Activated CD4-positive, alpha-beta memory T cell treated with anti-CD3 and anti-CD28 coated beads, Interleukin-2, amount 10 ng/mL, durations not matched to agents 7 days and 5 days (primary cell): ENCODE measurements around the gene NAAA. TPM values are rescaled to one million over a fixed set of nuclear protein-coding genes. Genes with fewer than 3 reads are reported as not detected.
"Not testable (repeated sequence)": the region's sequence is repeated elsewhere in the genome, so short reads cannot be mapped to it uniquely, and the experiment has no call there.

ENCODE experiments used
- CTCF ChIA-PET: fragments of 350-600 bp; sonication (Branson Sonifier 250); formaldehyde crosslinking; loops from one replicate; lab custom pipeline; 2021; ENCODE audit warnings: antibody characterized with exemption, inconsistent platforms; lab: Charles Lee
- POLR2A ChIA-PET: fragments of 350-600 bp; sonication (Branson Sonifier 250); formaldehyde crosslinking; loops from one replicate; lab custom pipeline; 2021; ENCODE audit warnings: antibody characterized with exemption; lab: Charles Lee
- DNase-seq: peaks from one replicate; pipeline ENCODE4 v3.0.0-alpha.2; 2020
- H3K27ac Mint-ChIP-seq: one replicate; pipeline ENCODE4 v1.8.0; 2021; ENCODE audit warnings: mild to moderate bottlenecking, mixed read lengths
- H3K27me3 Mint-ChIP-seq: one replicate; pipeline ENCODE4 v1.8.0; 2021; ENCODE audit warnings: mixed read lengths
- H3K36me3 Mint-ChIP-seq: one replicate; pipeline ENCODE4 v1.8.0; 2021; ENCODE audit warnings: low read depth, mixed read lengths
- H3K4me1 Mint-ChIP-seq: one replicate; pipeline ENCODE4 v1.8.0; 2021; ENCODE audit warnings: mixed read lengths
- H3K4me3 Mint-ChIP-seq: one replicate; pipeline ENCODE4 v1.8.0; 2021; ENCODE audit warnings: mild to moderate bottlenecking, mixed read lengths
- H3K9me3 Mint-ChIP-seq: one replicate; pipeline ENCODE4 v1.8.0; 2021; ENCODE audit warnings: mixed read lengths
- total RNA-seq, 2 experiments: library from RNA; stranded (reverse); gene quantifications; one replicate each; pipeline ENCODE4 v1.2.3, GENCODE V29; 2021

NAAA gene
- total RNA-seq, 2 experiments from 2014 or later: 38.7 to 39.3 TPM

DNA sequence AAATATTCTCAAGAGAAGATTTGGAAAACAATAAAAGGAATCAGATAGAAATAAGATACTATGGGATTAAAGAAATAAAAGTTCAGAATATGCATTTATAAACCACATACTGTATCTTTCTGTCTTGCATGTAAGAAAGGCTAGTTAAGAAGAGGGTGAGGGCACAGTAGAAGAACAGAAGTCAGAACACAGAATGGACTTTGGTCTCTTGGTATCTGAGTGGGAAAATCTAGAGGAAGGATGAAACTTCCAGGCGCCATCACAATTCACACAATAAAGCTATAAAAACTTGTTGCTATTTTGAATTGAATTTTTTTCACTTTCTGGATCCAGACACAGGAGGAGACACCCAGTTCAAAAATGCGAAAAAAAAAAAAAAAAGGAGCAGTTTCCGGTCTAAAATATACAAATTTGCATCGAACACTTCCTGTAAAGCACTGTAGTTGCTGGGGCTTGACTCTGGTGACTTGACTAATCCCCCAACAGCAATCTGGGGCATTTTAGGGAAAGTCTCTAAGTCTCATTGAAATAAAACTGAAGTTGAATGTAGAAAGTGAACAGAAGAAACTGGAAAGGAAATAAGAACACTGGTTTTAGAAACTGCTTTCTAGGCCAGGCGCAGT, 8.1 kb upstream of the NAAA start:
- Mint-ChIP-seq H3K9me3 (no peaks in the 10 kb centered on the region), H3K4me3 (no peak overlapping the region), H3K27ac (no peak overlapping the region), H3K4me1 (peaks cover 11% of the 10 kb centered on the region), H3K27me3 (no peaks in the 10 kb centered on the region), H3K36me3 (peaks cover 45% of the 10 kb centered on the region)
- ChIA-PET CTCF (interaction anchor here (1.0 to 1.2 kb wide), 2 partner anchors 8 to 47 kb away, joined by 3 read pairs; partner anchors contain the start of gene NAAA), POLR2A (interaction anchor here (0.5 kb wide), 1 partner anchor 30 kb away, joined by 3 read pairs; no protein-coding TSS in a partner anchor)
- no peak for DNase-seq

- Mint-ChIP-seq H3K4me1 (peaks cover 32% of the 10 kb centered on the region), H3K27me3 (no peaks in the 10 kb centered on the region), H3K4me3 (peak overlapping the region; percentile 99), H3K27ac (peak overlapping the region; percentile 94), H3K36me3 (peaks cover 23% of the 10 kb centered on the region), H3K9me3 (no peaks in the 10 kb centered on the region)
- POLR2A ChIA-PET: interaction anchor here (0.6 to 3.5 kb wide), 30 partner anchors 10 to 426 kb away, joined by 3 to 26 read pairs (median 6); partner anchors contain the start of genes G3BP2, NUP54, RCHY1 and SCARB2
- CTCF ChIA-PET: interaction anchor here (0.9 to 5.0 kb wide), 8 partner anchors 9 to 56 kb away, joined by 3 to 21 read pairs (median 4); partner anchors contain the start of gene SDAD1
- DNase-seq: peak; percentile 84
These were observed 722 bp downstream of the NAAA start for GRCh38 chr4:75939890-75940691.

- H3K27ac Mint-ChIP-seq: no peak overlapping the region
- no peaks in the 10 kb centered on the region for H3K9me3 Mint-ChIP-seq
- no peaks in the 10 kb centered on the region for H3K27me3 Mint-ChIP-seq
- peaks cover 33% of the 10 kb centered on the region for H3K36me3 Mint-ChIP-seq
- no peak overlapping the region for H3K4me3 Mint-ChIP-seq
- peaks cover 31% of the 10 kb centered on the region for H3K4me1 Mint-ChIP-seq
- DNase-seq: no peak
- POLR2A ChIA-PET: no interaction called here
- CTCF ChIA-PET: no interaction called here
These were observed 5.2 kb downstream of the NAAA start for GRCh38 chr4:75935628-75936027.

DNA sequence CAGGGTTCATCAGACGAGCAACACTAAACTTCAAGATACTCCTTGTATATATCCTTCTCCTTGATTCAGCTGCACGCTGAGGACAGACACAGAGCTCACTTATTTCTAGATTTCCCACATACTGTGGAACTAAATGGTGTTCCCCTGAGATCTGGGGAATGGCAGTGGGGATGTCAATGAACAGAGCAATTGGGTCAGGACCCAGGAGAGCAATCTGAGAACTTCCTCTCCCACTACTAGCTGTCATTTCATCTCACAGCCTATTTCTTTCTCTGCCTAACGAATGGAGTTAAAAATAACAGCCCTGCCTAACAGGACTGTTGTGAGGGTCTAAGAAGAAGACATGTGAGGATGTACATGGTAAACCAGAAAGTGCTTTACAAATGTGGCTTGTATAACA, 10.7 kb downstream of the NAAA start:
- POLR2A ChIA-PET: interaction anchor here (2.5 kb wide), 1 partner anchor 10 kb away, joined by 15 read pairs; the partner anchor contains the start of gene NAAA

DNA sequence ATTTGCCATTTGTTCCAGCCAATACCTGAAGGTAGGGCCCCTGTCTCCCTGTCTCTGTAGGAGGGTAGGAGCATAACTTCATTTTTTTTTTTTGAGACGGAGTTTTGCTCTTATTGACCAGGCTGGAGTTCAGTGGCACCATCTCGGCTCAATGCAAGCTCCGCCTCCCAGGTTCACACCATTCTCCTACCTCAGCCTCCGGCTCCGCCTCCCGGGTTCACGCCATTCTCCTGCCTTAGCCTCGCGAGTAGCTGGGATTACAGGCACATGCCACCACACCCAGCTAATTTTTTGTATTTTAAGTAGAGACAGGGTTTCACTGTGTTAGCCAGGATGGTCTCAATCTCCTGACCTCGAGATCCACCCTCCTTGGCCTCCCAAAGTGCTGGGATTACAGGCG, 15.9 kb downstream of the NAAA start:
- ChIA-PET CTCF (interaction anchor here (0.8 to 1.6 kb wide), 3 partner anchors 9 to 29 kb away, joined by 3 to 6 read pairs (median 3); no protein-coding TSS in a partner anchor), POLR2A (interaction anchor here (2.3 kb wide), 1 partner anchor 15 kb away, joined by 7 read pairs; no protein-coding TSS in a partner anchor)
- not testable (repeated sequence) for H3K4me1 Mint-ChIP-seq, DNase-seq, H3K9me3 Mint-ChIP-seq, H3K27ac Mint-ChIP-seq, H3K27me3 Mint-ChIP-seq, H3K4me3 Mint-ChIP-seq
- H3K36me3 Mint-ChIP-seq: peaks cover 51% of the 10 kb centered on the region

More for the DNA sequence above, 10.7 kb downstream of the NAAA start:
- DNase-seq: no peak
- no peaks in the 10 kb centered on the region for H3K4me1 Mint-ChIP-seq
- CTCF ChIA-PET: interaction anchor here (1.3 to 2.1 kb wide), 2 partner anchors 11 to 14 kb away, joined by 3 to 6 read pairs; partner anchors contain the start of gene NAAA
- no peaks in the 10 kb centered on the region for H3K9me3 Mint-ChIP-seq
- no peak overlapping the region for H3K27ac Mint-ChIP-seq
- no peak overlapping the region for H3K4me3 Mint-ChIP-seq
- peaks cover 40% of the 10 kb centered on the region for H3K36me3 Mint-ChIP-seq
- no peaks in the 10 kb centered on the region for H3K27me3 Mint-ChIP-seq

DNA sequence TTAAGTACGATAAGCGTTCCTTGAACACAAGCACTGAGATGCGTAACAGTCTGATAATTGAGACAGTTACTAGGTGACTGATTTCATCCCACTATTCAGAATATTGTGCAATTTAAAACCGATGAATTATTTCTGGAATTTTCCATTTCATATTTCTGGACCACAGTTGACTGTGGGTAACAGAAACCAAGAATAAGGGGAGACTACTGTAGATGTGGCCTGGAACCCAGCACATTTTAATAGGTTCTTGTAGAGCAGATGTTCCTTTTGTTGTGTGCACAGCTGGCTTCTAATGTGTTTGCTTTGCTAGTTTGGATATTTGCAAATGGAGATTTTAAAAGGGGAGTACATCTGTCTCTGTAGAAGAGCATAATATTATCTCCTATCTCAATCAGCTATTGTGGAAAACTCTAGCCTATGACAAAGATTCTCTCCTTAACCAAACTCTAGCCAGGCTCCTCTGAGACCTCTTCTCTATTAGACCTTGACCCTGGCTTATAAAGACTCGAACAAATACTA, 16.4 kb downstream of the NAAA start:
- peaks cover 50% of the 10 kb centered on the region for H3K36me3 Mint-ChIP-seq
- H3K9me3 Mint-ChIP-seq: no peaks in the 10 kb centered on the region
- no peak for DNase-seq
- H3K4me1 Mint-ChIP-seq: no peaks in the 10 kb centered on the region
- ChIA-PET CTCF (interaction anchor here (1.1 to 1.6 kb wide), 2 partner anchors 9 to 29 kb away, joined by 3 to 6 read pairs; no protein-coding TSS in a partner anchor), POLR2A (interaction anchor here (2.3 kb wide), 1 partner anchor 15 kb away, joined by 7 read pairs; no protein-coding TSS in a partner anchor)
- no peak overlapping the region for H3K4me3 Mint-ChIP-seq
- H3K27ac Mint-ChIP-seq: no peak overlapping the region
- no peaks in the 10 kb centered on the region for H3K27me3 Mint-ChIP-seq

DNA sequence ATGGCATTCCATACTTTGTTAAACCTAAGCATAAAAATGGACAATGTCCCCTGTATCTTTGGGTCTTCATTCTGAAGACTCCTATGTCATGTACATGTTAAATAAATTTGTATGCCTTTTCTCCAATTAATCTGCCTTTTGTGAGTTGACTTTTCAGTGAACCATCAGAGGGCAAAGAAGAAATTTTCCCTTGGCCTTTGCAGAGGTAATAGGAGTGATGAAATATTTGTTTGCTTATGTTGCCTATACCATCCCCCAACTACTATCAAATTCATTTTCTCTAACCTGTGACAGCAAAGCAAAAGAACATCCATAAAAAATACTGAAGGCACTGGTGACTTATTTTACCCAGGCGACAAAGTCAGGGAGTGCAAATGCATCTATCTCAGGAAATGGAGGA, 18.2 kb downstream of the NAAA start:
- ChIA-PET CTCF (interaction anchor here (0.6 kb wide), 1 partner anchor 9 kb away, joined by 3 read pairs; no protein-coding TSS in a partner anchor), POLR2A (interaction anchor here (1.7 kb wide), 1 partner anchor 17 kb away, joined by 6 read pairs; no protein-coding TSS in a partner anchor)
- Mint-ChIP-seq H3K9me3 (no peaks in the 10 kb centered on the region), H3K27me3 (no peaks in the 10 kb centered on the region), H3K4me1 (no peaks in the 10 kb centered on the region), H3K4me3 (no peak overlapping the region), H3K36me3 (peaks cover 43% of the 10 kb centered on the region), H3K27ac (no peak overlapping the region)
- no peak for DNase-seq

DNA sequence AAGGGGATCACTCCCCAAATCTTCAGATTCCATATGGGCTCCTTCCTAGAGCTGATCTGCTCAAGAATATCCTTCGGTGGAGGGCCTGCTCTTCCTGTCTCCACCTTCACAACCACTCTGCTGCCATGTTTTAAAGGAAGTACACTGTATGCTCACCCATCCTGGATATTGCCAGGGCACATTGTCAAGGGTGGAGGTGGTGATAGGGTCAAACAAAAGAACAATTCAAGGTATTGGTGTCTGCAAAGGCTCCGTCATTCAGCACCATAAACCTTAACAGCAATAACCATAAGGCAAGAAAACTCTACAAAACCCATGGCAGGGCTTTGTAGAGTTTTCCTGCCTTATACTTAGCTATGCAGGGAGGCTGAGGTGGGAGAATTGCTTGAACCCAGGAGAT, 18.9 kb downstream of the NAAA start:
- POLR2A ChIA-PET: interaction anchor here (1.7 kb wide), 1 partner anchor 18 kb away, joined by 6 read pairs; no protein-coding TSS in a partner anchor
- H3K4me1 Mint-ChIP-seq: no peaks in the 10 kb centered on the region

DNA sequence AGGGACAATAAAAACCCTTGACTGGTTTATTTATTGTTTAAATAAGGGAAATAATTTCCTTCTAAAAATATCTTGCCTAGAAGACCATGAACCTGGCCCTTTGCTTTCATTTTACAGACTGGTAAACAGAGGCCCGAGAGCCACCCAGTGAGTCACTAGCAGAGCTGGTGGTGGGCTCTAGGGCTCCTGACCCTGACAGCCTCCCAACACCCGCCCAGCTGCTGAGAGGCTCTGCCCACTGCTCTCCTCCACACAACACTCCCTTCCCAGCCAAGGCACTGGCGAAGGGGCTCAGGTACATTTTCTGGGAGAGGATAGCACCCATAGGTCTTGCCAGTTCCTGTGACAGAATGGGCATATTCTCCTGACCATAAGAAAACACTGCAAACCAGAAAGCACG, 20.5 kb downstream of the NAAA start:
- Mint-ChIP-seq H3K27ac (no peak overlapping the region), H3K4me3 (no peak overlapping the region), H3K27me3 (no peaks in the 10 kb centered on the region), H3K4me1 (no peaks in the 10 kb centered on the region), H3K36me3 (peaks cover 48% of the 10 kb centered on the region), H3K9me3 (no peaks in the 10 kb centered on the region)
- ChIA-PET CTCF (no interaction called here), POLR2A (interaction anchor here (0.6 kb wide), 1 partner anchor 13 kb away, joined by 3 read pairs; no protein-coding TSS in a partner anchor)
- DNase-seq: no peak

More for the DNA sequence above, 18.9 kb downstream of the NAAA start:
- Mint-ChIP-seq H3K27ac (no peak overlapping the region), H3K36me3 (peaks cover 49% of the 10 kb centered on the region), H3K4me3 (no peak overlapping the region), H3K27me3 (no peaks in the 10 kb centered on the region), H3K9me3 (no peaks in the 10 kb centered on the region)
- CTCF ChIA-PET: interaction anchor here (0.7 kb wide), 1 partner anchor 489 kb away, joined by 3 read pairs; no protein-coding TSS in a partner anchor
- no peak for DNase-seq

DNA sequence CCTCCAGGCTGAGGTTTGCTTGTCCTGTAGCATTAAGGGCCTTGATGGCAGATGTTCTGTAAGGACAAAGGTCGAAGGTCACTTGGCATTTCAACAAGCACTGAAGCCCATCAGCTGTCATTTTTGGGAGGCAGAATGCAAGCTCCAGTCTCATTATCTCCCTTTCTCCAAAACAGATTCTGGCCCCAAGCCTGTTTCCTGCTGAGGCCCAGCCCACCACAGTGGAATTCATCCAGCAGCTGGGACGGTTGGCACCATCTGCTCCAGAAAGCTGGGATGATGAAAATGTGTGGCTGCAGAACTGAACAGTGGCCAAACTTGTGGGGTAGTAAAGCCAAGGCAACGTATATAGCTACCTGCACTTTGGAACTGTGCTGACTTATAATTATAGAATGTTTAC, 20.9 kb downstream of the NAAA start:
- H3K36me3 Mint-ChIP-seq: peaks cover 46% of the 10 kb centered on the region
- H3K4me3 Mint-ChIP-seq: no peak overlapping the region
- POLR2A ChIA-PET: interaction anchor here (0.6 kb wide), 1 partner anchor 12 kb away, joined by 3 read pairs; no protein-coding TSS in a partner anchor
- H3K4me1 Mint-ChIP-seq: no peaks in the 10 kb centered on the region
- DNase-seq: no peak
- H3K27ac Mint-ChIP-seq: no peak overlapping the region
- no peaks in the 10 kb centered on the region for H3K27me3 Mint-ChIP-seq
- CTCF ChIA-PET: no interaction called here
- H3K9me3 Mint-ChIP-seq: no peaks in the 10 kb centered on the region

DNA sequence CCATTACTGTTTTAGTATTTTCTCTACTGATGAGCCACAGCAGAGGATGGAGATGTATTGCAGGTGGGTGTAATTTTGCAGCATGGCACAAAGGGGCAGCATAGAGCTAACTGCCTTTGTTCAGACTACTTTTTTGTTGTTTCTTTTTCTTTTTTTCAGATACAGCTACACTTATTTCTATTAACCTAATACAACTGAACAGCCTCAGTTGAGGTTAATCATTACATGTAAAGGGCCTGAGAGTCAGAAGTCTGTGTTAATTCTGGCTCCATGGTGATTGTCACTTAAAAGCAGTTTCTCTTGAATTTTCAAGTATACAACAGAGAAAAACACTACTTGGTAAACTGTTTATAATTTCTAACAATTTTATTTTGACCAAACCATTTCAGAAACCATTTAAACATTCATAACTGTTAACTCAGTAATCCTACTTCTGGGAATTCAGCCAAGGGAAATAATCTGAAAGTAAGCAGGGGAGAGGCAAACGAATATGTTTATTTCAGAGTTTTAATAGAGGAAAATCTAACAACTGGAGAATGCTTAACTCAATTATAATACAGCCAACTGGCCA, 24.6 kb downstream of the NAAA start:
- no peaks in the 10 kb centered on the region for H3K9me3 Mint-ChIP-seq
- H3K36me3 Mint-ChIP-seq: peaks cover 35% of the 10 kb centered on the region
- H3K4me3 Mint-ChIP-seq: no peak overlapping the region
- ChIA-PET POLR2A (interaction anchor here (3.3 kb wide), 1 partner anchor 24 kb away, joined by 20 read pairs; the partner anchor contains the start of gene NAAA), CTCF (interaction anchor here (0.6 to 3.0 kb wide), 19 partner anchors 9 to 438 kb away, joined by 3 to 26 read pairs (median 4); partner anchors contain the start of gene NAAA)
- H3K27me3 Mint-ChIP-seq: no peaks in the 10 kb centered on the region
- peak; percentile 37 for DNase-seq
- H3K27ac Mint-ChIP-seq: no peak overlapping the region
- no peaks in the 10 kb centered on the region for H3K4me1 Mint-ChIP-seq

DNA sequence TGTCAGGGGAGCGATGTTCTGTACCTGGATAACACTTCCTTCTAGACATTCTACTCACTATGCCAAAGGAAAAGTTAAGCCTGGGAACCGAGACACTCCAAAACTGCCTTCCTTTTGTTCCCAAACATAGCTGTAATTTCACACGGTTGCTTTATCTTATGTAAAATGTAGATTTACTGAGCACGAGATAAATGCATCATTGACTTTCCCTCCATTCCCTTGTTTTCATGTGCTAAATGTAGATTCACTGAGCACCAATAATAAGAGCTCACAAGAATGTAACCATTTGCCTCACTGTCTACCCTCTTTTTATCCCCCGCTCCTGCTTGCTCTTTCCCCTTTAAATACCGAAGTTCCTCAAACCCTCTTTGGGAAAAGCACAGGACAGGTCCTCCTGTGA, 27.8 kb downstream of the NAAA start:
- POLR2A ChIA-PET: interaction anchor here (0.9 kb wide), 1 partner anchor 28 kb away, joined by 5 read pairs; the partner anchor contains the start of gene NAAA
- peaks cover 4% of the 10 kb centered on the region for H3K9me3 Mint-ChIP-seq

More for the DNA sequence above, 27.8 kb downstream of the NAAA start:
- DNase-seq: no peak
- Mint-ChIP-seq H3K36me3 (peaks cover 27% of the 10 kb centered on the region), H3K27ac (no peak overlapping the region), H3K4me1 (no peaks in the 10 kb centered on the region), H3K4me3 (no peak overlapping the region), H3K27me3 (no peaks in the 10 kb centered on the region)
- CTCF ChIA-PET: interaction anchor here (1.7 kb wide), 1 partner anchor 17 kb away, joined by 9 read pairs; no protein-coding TSS in a partner anchor
